Measurements from ENCODE around the gene FBXW11.

The FBXW11 gene

DNA sequence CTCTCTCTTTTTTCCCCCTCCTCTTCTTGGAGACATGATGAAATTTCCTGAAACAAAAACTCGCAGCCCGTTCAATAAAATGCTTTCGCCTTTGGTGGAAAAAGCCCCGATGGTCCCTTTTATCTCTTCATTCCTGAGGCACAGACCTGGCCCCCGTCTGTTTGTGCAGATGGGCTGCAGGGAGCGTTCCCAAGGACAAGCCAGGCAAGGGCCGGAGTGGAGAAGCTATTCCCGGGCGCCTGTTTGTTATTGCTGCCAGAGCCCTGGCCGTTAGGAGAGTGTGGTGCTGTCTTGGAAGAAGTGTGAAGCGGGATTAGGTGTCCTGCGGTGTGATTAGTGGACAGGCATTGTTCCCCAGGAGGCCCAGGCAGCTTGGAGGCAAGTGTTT lies 149.0 kb downstream of the FBXW11 start:
- no peak for DNase-seq (ENCODE audit: extremely low read depth, insufficient read length)
- Histone ChIP-seq H3K36me3 (ENCODE audit: control insufficient read depth, insufficient read depth, low read length) (peaks cover 1% of the 10 kb centered on the region), H3K4me3 (replicated peaks; ENCODE audit: low read depth, low read length) (no peak overlapping the region), H3K27me3 (replicated peaks; ENCODE audit: control insufficient read depth, insufficient read depth, low read length) (no peaks in the 10 kb centered on the region)
- TF ChIP-seq, protein P1, sequence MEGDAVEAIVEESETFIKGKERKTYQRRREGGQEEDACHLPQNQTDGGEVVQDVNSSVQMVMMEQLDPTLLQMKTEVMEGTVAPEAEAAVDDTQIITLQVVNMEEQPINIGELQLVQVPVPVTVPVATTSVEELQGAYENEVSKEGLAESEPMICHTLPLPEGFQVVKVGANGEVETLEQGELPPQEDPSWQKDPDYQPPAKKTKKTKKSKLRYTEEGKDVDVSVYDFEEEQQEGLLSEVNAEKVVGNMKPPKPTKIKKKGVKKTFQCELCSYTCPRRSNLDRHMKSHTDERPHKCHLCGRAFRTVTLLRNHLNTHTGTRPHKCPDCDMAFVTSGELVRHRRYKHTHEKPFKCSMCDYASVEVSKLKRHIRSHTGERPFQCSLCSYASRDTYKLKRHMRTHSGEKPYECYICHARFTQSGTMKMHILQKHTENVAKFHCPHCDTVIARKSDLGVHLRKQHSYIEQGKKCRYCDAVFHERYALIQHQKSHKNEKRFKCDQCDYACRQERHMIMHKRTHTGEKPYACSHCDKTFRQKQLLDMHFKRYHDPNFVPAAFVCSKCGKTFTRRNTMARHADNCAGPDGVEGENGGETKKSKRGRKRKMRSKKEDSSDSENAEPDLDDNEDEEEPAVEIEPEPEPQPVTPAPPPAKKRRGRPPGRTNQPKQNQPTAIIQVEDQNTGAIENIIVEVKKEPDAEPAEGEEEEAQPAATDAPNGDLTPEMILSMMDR (IDR thresholded peaks at IDR 0.05; ENCODE audit: insufficient read depth, low read length, poor library complexity, severe bottlenecking), result no peak

DNA sequence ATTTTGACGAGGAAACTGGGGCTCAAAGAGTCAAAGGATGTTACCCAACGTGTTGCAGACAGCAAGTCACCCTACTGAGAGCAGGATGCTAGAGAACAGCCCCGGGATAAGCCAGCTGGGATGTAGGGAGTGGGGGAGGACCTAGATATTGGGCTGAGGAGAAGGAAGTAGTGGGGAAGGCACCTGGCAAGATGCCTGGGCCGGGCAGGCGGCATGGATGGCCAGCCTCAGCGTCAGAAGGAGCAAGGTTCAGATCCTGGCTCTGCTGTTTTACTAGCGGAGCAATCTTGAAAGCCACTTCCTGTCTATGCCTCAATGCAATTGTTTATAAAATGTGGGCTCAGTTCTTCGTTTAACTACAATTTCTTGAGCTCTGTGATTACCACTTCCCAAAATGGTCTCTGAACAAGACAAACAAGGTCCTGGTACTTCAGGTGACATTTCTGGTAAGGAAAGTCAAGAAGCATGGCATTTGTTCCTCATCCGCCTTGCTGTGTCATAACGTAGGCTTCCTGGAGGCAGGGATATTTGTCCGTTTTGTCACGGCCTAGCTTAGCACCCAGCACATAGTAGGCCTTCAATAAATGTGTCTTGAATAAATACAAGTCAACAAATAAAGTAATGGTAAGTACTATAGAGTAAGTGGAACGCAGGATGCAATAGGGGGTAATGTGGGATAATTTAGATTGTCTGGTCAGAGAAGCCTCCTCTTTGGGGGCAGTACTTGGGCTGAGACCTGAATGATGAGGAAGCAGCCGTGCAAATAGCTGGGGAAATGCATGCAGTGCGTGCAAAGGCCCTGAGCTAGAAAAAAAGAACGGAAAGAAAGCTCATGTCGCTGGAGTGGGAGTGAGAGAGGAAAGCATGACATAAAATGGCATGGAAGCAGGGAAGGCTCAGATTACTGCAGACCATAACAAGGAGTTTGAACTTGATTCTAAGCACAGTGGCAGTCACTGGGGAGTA lies 150.4 kb downstream of the FBXW11 start:
- no peaks in the 10 kb centered on the region for H3K27me3 ChIP-seq (replicated peaks; ENCODE audit: control insufficient read depth, insufficient read depth, low read length)
- H3K36me3 ChIP-seq (ENCODE audit: control insufficient read depth, insufficient read depth, low read length), result no peaks in the 10 kb centered on the region; the same call in none of the 2 replicates
- DNase-seq (ENCODE audit: extremely low read depth, insufficient read length), result no peak
- TF ChIP-seq, protein P1 (IDR thresholded peaks at IDR 0.05; ENCODE audit: insufficient read depth, low read length, poor library complexity, severe bottlenecking), result no peak
- no peak overlapping the region for H3K4me3 ChIP-seq (replicated peaks; ENCODE audit: low read depth, low read length)

DNA sequence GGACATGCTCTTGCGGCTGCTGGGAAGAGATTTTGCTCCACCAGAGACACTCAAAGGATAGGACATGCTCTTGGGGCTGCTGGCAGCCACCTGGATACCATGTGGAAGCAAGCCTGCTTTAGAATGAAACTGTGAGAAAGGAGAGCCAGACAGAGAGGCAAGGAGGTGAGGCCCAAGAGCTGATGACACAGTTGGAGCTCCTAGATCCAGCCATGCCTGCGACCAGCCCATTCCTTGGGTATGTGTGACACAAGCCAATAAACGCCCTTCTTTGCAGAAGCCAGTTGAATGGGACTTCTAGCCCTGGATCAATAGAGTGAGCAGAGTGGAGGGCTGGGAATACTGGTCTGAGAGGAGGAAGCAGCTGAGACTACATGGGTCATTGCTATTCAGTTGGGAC lies 151.2 kb downstream of the FBXW11 start:
- no peaks in the 10 kb centered on the region for H3K27me3 ChIP-seq (replicated peaks; ENCODE audit: control insufficient read depth, insufficient read depth, low read length)
- TF ChIP-seq, protein P1 (IDR thresholded peaks at IDR 0.05; ENCODE audit: insufficient read depth, low read length, poor library complexity, severe bottlenecking), result no peak

DNA sequence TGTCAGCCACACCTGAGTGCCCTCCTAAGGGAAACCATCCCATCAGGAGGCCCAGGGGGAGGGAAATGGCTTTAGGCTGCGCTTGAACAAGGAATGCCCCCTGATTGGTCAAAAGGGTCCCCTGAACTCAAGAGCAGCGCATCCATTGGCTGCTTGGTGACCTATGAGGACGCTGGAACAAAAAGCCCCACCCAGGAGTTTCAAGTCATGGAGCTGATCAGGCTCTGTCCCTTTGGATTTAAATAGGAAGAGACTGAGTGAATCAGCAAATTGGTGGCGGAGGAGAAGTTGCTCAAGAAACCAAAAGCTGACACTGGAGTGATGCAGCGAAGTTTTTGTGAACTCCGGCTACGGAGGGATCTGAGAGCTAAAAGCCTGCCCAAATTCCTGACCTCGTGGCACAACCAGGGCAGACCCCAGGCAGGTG lies 154.2 kb downstream of the FBXW11 start:
- Histone ChIP-seq H3K36me3 (ENCODE audit: control insufficient read depth, insufficient read depth, low read length) (no peaks in the 10 kb centered on the region), H3K4me3 (replicated peaks; ENCODE audit: low read depth, low read length) (no peak overlapping the region), H3K27me3 (replicated peaks; ENCODE audit: control insufficient read depth, insufficient read depth, low read length) (no peaks in the 10 kb centered on the region)
- TF ChIP-seq, protein P1 (IDR thresholded peaks at IDR 0.05; ENCODE audit: insufficient read depth, low read length, poor library complexity, severe bottlenecking), result no peak
- DNase-seq (ENCODE audit: extremely low read depth, insufficient read length), result no peak

More for the DNA sequence above, 151.2 kb downstream of the FBXW11 start:
- no peaks in the 10 kb centered on the region; the same call in 1 of the 2 replicates for H3K36me3 ChIP-seq (ENCODE audit: control insufficient read depth, insufficient read depth, low read length)
- H3K4me3 ChIP-seq (replicated peaks; ENCODE audit: low read depth, low read length), result no peak overlapping the region
- no peak for DNase-seq (ENCODE audit: extremely low read depth, insufficient read length)

DNA sequence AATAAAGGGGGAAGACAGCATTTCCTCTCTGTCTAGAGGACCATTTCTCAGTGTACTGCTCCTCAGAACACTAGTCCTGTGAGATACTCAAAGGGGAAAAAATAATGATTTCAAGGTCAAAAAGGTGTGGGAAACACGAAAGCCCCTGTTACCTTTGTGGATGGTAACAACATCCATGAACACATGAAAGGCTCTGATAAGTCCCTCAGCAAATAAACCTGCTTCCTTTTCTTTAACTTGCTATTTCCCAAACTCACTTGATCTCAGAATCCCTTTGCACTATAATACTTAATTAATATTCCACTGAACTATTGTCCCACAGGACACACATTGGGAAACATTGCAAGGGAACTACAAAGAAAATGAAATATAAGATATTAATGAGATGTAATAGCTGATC lies 155.2 kb downstream of the FBXW11 start:
- H3K36me3 ChIP-seq (ENCODE audit: control insufficient read depth, insufficient read depth, low read length), result no peaks in the 10 kb centered on the region
- DNase-seq (ENCODE audit: extremely low read depth, insufficient read length), result no peak
- TF ChIP-seq, protein P1 (IDR thresholded peaks at IDR 0.05; ENCODE audit: insufficient read depth, low read length, poor library complexity, severe bottlenecking), result no peak

More for the DNA sequence above, 155.2 kb downstream of the FBXW11 start:
- no peak overlapping the region for H3K4me3 ChIP-seq (replicated peaks; ENCODE audit: low read depth, low read length)
- no peaks in the 10 kb centered on the region for H3K27me3 ChIP-seq (replicated peaks; ENCODE audit: control insufficient read depth, insufficient read depth, low read length)

All from GM06990 (cell line).